Activated CD8-positive, alpha-beta memory T cell treated with anti-CD3 and anti-CD28 coated beads for 4 hours (primary cell): ENCODE measurements around the gene DMAC2L.
"Not testable (repeated sequence)": the region's sequence is repeated elsewhere in the genome, so short reads cannot be mapped to it uniquely, and the experiment has no call there.

Source experiments
- DNase-seq, 2 donors: peaks; one replicate each; pipeline ENCODE4 v3.0.0-alpha.2; 2020; ENCODE audit warnings: low read depth in 2 of 2

Gene DMAC2L

DNA sequence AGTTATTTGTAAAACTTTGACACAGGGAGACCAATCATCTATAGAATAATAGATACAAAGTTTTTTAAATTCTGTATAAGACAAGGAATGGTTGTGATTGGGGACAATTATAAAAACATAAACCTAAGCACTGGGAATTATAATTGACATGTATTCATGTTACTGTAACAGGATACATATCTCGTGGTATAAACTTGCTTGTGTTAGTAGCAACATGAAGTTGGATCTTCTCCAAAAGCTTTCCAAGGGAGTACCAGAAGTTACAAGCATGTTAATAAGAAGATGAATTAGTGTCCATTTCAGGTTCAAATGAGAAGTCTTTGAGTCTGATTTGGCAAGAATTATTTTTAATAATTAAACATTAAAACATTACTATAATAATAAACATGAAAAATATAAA lies 42.4 kb downstream of the DMAC2L start:
- DNase-seq, result no peak

DNA sequence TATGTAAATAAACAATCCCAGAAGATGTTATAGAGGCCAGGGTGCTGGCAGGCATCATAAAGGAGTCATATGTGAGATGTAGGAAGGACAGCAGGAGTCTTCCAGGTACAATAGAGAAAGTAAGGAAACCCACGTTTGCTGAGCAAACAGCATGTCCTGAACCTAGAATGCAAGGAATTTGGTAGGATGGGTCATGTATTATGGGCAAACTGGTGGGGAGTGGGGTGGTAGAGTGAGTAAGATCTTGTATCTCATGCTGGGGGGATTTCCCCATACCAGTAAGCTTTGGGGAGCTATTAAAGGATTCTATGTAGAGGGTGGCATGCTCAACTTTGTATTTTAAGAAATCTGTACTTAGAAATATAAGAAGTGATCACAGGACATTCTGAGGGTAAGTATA lies 43.6 kb downstream of the DMAC2L start:
- no peak for DNase-seq

DNA sequence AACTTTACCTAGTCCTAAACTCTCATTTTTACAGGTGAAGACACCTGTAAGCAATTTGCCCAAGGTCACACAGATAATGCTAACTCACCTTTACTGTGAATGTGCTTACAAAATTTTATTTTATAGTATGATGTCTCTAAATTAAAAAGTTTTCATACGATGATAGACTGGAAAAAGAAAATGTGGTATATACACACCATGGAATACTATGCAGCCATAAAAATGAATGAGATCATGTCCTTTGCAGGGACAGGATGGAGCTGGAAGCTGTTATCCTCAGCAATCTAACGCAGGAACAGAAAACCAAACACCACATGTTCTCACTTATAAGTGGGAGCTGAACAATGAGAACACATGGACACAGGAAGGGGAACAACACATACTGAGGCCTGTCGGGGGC lies 44.2 kb downstream of the DMAC2L start:
- DNase-seq, result not testable (repeated sequence)

DNA sequence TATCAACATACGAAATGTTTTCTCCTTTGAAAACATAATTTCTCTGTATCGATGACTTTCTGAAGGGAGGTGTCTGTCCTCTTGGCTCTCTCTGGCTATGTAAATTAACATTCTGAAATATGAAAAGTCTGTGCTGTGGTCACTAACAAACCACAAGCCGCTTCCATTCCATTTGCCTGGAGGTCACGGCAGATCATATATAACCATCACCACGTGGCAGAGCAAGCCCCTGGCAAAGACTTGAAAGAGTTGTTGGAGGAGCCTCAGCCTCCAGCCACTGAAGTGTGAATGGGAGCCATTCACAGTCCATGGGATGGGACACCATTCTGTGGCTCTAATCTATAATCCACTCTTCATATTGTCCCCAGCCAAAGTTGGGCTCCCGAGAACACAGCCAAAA lies 45.0 kb downstream of the DMAC2L start:
- no peak for DNase-seq

DNA sequence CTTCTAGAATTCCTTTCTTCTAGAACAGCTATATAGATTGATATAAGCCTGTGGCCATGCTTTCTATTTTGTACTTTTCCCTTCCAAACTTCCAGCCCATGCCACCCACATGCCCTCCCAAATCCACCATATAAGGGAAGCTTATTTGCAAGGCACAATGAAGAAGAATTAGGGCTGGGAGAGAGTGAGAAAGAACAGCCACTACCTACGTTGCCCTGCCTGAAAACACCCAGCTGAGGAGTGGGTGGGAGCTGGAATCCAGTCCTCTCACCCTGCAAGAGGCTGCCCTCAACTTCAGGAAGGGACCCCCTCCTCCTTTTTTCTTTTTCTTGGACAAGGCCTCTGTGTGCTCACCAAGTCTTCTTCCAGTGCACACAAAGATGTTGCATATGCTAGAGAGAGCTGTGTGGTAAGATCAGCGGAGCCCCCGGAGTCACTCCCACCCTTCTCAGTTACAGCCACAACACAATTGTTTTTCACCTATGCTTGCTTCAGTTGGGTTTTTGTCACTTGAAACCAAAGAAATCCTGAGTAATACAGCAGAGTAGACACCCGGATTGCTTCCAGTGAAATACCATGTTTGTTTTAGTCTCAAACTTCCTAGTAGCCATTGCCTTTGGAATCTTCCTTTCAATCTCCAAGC lies 45.8 kb downstream of the DMAC2L start:
- no peak for DNase-seq

DNA sequence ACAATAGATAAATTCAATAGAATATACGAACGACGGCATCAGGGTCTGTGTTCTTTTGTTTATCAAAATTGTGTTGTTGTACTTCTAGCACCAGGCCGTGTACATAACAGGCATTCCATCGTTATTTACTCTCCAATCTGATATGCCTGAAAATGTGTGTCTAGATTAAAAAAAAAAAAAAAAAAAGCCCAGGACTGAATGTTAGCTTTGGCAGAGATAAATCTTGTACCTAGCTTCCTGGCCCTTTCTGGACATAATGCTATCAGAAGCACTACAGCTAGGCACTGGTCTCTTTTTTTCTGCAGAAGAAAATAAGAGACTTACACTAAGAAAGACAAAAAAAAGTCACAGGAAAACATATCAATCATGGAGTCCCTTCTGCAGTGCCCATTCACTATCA lies 47.5 kb downstream of the DMAC2L start:
- no peak for DNase-seq

DNA sequence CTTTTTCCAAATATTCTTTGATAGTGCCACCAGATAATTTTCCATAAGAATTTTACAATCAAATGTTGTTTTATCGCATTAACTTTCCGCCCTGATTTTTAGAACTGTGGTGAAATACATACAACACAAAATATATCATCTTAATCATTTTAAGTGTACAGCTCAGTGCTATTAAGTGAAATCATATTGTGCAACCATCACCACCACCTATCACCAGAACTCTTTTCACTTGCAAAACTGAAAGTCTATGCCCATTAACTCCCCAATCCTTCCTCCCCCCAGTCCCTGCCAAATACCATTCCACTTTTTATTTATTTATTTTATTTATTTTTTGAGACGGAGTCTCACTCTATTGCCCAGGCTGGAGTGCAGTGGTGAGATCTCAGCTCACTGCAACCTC lies 48.0 kb downstream of the DMAC2L start:
- DNase-seq, result no peak

DNA sequence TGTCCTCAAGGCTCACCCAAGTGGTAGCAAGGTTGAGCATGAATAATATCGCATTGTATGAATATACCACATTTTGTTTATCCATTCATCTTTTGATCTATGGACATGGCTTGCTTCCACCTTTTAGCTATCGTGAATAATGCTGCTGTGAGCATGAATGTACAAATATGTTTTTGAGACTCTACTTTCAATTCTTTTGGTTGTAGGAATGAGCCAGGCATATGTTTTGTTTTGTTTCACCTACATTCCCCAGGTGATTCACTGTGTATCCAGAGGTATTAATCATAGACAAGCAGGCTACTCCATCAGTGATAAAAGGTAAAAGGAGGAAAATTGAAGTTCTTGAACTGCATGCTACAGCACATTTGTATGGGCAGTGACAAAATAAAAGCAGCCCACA lies 48.7 kb downstream of the DMAC2L start:
- no peak for DNase-seq

DNA sequence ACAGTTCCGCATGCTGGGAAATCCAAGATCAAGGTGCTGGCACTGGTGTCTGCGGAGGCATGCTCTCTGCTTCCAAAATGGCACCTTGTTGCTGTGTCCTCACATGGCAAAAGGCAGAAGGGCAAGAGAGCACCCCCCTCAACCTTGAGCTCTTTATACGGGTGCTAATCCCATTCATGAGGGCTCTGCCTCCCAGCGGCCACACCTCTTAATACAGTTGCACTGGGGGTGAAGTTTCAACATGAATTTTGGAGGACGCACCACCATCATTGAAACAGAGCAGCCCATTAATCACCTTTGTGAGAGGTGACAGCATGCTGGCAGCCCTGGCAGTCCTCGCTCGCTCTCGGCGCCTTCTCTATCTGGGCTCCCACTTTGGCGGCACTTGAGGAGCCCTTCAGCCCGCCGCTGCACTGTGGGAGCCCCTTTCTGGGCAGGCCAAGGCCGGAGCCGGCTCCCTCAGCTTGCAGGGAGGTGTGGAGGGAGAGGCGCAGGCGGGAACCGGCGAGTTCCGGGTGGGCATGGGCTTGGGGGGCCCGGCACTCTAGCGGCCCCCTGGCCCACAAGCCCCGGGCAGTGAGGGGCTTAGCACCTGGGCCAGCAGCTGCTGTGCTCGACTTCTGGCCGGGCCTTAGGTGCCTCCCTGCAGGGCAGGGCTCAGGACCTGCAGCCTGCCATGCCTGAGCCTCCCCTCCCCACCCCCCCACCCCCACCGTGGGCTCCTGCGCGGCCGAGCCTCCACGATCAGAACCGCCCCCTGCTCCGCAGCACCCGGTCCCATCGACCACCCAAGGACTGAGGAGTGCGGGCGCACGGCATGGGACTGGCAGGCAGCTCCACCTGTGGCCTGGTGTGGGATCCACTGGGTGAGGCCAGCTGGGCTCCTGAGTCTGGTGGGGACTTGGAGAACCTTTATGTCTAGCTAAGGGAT lies 49.6 kb downstream of the DMAC2L start:
- DNase-seq, result not testable (repeated sequence)

DNA sequence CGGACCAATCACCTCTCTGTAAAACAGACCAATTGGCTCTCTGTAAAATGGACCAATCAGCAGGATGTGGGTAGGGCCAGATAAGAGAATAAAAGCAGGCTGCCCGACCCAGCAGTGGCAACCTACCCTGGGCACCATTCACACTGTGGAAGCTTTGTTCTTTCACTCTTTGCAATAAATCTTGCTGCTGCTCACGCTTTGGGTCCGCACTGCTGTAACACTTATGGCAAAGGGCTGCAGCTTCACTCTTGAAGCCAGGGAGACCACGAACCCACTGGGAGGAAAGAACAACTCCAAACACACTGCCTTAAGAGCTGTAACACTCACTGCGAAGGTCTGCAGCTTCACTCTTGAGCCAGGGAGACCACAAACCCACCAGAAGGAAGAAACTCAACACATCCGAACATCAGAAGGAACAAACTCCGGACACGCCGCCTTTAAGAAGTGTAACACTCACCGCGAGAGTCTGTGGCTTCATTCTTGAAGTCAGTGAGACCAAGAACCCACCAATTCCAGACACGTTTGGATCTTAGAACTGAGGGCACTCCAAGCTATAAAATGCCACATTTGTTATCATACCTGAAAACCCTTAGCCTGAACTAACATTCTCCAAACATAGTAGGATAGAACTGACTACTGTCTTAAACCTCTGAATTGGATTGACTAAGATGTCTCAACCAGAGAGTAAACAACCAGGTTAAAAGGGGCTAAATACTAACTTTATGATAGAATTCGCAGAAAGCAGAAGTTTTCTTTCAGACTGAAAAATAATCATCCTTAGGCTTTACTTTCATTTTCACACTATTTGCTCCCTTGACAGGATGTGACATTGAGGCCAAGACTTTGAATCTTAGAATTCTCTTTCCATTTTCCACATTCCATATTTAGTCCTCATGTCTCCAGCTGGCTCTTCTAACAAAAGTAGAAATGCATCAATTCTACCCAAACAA lies 50.9 kb downstream of the DMAC2L start:
- DNase-seq, result no peak

DNA sequence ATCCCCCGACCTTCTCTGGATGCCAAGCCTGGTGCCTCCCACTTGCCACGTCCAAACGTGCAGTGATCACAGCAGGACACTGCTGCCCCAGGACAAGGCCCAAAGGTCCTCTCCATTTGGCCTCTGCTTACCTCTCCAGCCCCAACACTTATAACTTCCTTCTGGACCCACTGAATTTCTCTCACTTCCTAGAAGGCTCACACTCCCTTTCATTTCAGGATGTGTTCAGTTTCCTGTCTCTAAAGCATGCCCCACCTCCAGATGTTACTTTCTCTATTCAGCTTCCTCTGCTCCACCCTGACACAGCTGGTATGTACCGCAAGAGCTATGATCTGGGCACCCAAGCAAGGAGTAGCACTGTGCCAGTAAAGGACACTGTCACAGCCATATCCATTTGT lies 51.6 kb downstream of the DMAC2L start:
- DNase-seq, result no peak

DNA sequence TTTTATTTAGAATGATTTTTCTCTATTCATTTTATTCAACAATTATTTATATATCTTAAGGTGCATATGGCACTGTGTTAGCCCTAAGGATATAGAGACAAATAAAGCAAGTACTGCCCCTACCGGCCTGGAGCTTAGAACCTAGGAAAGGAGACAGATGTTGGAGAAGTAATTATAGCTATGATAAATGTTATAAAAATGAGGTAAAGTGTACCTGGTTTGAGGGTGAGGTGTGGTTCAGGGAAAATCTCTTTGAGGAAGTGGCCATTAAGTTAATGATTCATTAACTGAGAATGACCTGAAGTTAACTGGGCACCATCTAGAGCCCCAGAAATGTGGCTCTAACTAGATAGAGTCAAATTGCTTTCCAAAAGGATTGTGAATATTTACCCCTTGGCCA lies 52.7 kb downstream of the DMAC2L start:
- DNase-seq, result no peak

DNA sequence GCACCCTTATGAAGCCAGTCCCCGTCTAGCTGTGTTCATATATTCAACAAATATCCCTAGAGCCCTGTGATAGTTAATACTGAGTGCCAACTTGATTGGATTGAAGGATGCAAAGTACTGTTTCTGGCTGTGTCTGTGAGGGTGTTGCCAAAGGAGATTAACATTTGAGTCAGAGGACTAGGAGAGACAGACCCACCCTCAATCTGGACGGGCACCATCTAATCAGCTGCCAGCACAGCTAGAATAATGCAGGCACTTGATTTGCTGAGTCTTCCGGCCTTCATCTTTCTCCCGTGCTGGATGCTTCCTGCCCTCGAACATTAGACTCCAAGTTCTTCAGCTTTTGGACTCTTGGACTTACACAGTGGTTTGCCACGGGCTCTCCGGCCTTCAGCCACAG lies 53.4 kb downstream of the DMAC2L start:
- not testable (repeated sequence) for DNase-seq

DNA sequence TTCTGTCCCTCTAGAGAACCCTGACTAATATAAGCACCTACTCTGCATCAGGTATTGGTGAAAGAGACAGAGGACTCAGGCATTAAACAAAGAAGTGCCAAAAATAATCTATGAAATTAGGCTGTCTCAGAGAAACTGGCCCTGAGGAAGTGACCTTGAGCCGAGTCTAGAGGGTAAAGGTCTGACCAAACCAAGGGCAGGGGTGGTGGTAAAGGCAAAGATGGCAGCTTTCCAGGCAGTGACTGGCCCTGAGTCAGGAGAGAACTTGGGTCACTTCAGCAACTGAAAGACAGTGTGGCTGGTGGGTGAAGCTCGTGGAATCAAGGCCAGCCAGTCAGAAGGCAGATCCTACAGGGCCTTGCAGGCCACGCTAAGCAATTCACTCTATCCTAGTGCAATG lies 54.0 kb downstream of the DMAC2L start:
- no peak for DNase-seq

DNA sequence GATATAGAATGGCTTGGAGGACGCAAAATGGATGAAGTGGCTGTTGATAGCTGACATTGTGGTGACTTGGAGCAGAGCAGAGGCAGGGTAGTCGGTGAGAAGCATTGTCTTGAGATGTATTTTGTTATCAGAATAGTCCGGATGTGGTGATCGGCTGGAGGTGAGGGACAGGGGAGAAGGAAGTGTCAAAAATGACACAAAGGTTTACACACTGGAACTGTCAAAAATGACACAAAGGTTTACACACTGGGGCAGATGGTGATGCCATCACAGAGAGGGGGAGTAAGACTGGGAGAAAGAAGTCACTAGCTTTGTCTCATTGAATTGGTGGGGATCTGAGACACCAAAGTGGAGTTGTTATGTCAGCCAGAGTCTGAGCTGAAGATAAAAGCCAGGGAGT lies 54.5 kb downstream of the DMAC2L start:
- DNase-seq, result no peak

DNA sequence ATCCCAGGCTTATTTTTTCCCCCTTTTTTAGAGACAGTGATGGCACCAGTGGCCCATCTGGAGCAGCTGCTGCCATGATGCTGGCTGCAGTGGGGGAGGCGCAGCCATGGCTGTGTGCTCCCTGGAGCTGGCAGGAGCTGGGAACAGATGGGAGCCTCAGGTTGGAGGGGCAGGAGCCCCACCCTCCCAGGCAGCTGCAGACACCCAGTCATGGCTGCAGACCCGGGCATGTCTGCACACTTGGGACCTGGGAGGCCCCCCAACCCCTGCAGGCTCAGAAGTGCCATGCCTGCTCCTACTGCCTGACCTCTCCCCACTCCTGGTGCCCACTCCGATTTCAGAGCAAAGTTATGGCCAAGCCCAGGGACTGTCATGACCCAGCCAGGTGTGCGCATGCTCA lies 59.4 kb downstream of the DMAC2L start:
- no peak for DNase-seq

DNA sequence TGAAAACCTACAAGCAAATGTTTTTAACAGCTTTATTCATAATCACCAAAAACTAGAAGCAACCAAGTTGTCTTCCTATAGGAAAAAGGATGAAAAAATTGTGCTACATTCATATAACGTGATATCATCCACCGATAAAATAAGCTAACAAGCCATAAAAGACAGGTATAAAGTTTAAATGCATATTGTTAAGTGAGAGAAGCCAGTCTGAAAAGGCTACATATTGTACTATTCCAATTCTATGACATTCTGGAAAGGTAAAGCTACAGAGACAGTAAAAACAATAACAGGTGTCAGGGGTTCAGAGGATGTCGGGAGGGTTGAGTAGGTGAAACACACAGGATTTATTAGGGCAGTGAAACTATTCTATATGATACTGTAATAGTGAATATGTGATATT lies 61.8 kb downstream of the DMAC2L start:
- no peak for DNase-seq

DNA sequence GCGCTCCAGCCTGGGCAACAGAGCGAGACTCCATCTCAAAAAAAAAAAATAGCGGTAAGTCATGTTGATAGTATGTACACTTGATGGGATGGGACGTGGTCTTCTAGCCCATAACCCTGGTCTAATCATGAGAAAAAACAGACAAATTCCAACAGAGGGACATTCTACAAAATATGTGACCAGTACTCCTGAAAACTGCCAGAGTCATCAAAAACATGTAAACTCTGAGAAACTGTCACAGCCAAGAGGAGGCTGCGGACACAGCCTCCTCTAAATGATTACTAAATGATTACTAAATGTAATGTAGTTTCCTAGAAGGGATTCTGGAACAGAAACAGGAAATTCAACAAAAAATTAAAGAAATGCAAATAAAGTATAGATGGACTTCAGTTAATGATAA lies 63.6 kb downstream of the DMAC2L start:
- DNase-seq, result no peak
